ENCODE measurements around the gene DNALI1. TPM values are rescaled to one million over a fixed set of nuclear protein-coding genes. Genes with fewer than 3 reads are reported as not detected.

Gene DNALI1
- total and polyA plus RNA-seq, 2 experiments from 2014 or later = 5.4 to 25.6 TPM

- Mint-ChIP-seq H3K27ac (peak within 1 kb of the TSS; percentile 99), H3K36me3 (ENCODE audit: low read depth) (peaks cover 16% of the 10 kb centered on the region), H3K4me1 (peaks cover 18% of the 10 kb centered on the region), H3K4me3 (peak within 1 kb of the TSS; percentile 91), H3K9me3 (no peaks in the 10 kb centered on the region), H3K27me3 (ENCODE audit: insufficient read depth, low read depth, poor library complexity) (peaks cover 15% of the 10 kb centered on the region)
- H4K20me1 ChIP-seq (replicated peaks; ENCODE audit: insufficient read depth) = peaks cover 6% of the 10 kb centered on the region
- H3K4me1 ChIP-seq (ENCODE audit: insufficient read depth) = peaks cover 19% of the 10 kb centered on the region
- peak within 1 kb of the TSS; percentile 80; the same call in 1 of the 2 replicates for H2AFZ ChIP-seq
- peak; percentile 88 for DNase-seq (ENCODE audit: low spot score)
- peak within 1 kb of the TSS; percentile 86 for H3K4me3 ChIP-seq
- TF ChIP-seq CTCF (conservative IDR thresholded peaks at IDR 0.05; ENCODE audit: low read depth in 2 of 2) (peak; percentile 51 to 62), POLR2AphosphoS5 (IDR thresholded peaks at IDR 0.05; ENCODE audit: low read depth) (peak; percentile 67), NANOG (IDR thresholded peaks at IDR 0.05; ENCODE audit: borderline replicate concordance) (no peak)
- no peaks in the 10 kb centered on the region; the same call in 1 of the 2 replicates for H3K36me3 ChIP-seq (ENCODE audit: insufficient read depth)
- peak; percentile 93 for ATAC-seq
- H3K27ac ChIP-seq (ENCODE audit: low read depth) = peak within 1 kb of the TSS; percentile 98
- no peaks in the 10 kb centered on the region for H3K9me2 ChIP-seq (ENCODE audit: insufficient read depth)
- no peaks in the 10 kb centered on the region for H3K27me3 ChIP-seq (ENCODE audit: insufficient read depth)
- H3K4me2 ChIP-seq = peak within 1 kb of the TSS; percentile 89
- H3F3A ChIP-seq (replicated peaks; ENCODE audit: low read depth) = peaks cover 14% of the 10 kb centered on the region; the same call in 1 of the 2 replicates
- H3K79me2 ChIP-seq (replicated peaks; ENCODE audit: insufficient read depth) = peaks cover 33% of the 10 kb centered on the region
Measured at GRCh38 chr1:37514350-37515184, 42.2 kb upstream of the DNALI1 start, which contains the start of gene MEAF6. TSS of gene MEAF6 (minus strand) at chr1:37514766. CDS start at chr1:37514746, 20 bp downstream.

- peaks cover 18% of the 10 kb centered on the region for H3K4me1 Mint-ChIP-seq
- TF ChIP-seq EZH2phosphoT487 (IDR thresholded peaks at IDR 0.05; ENCODE audit: unreplicated experiment) (no peak), ZNF114 (CRISPR knock-in tag; IDR thresholded peaks at IDR 0.05) (no peak), ZNF462 (CRISPR knock-in tag; IDR thresholded peaks at IDR 0.05) (no peak), JUNB (IDR thresholded peaks at IDR 0.05; ENCODE audit: unreplicated experiment) (no peak)
Measured at GRCh38 chr1:37515185-37516034, 41.3 kb upstream of the DNALI1 start.

More at GRCh38 chr1:37515185-37516034, 41.3 kb upstream of the DNALI1 start:
- H3K36me3 ChIP-seq (ENCODE audit: insufficient read depth) = no peaks in the 10 kb centered on the region; the same call in 1 of the 2 replicates
- H2AFZ ChIP-seq = peak overlapping the region; percentile 80; the same call in 1 of the 2 replicates
- H3K27ac Mint-ChIP-seq = peak overlapping the region; percentile 99
- peak overlapping the region; percentile 89 for H3K4me2 ChIP-seq
- DNase-seq (ENCODE audit: low spot score) (no peak), ATAC-seq (no peak)
- H3F3A ChIP-seq (replicated peaks; ENCODE audit: low read depth) = peaks cover 14% of the 10 kb centered on the region; the same call in 1 of the 2 replicates
- peaks cover 16% of the 10 kb centered on the region for H3K36me3 Mint-ChIP-seq (ENCODE audit: low read depth)
- H3K4me3 Mint-ChIP-seq = peak overlapping the region; percentile 91
- peak overlapping the region; percentile 86 for H3K4me3 ChIP-seq
- H3K4me1 ChIP-seq (ENCODE audit: insufficient read depth) = peaks cover 19% of the 10 kb centered on the region
- peak overlapping the region; percentile 98 for H3K27ac ChIP-seq (ENCODE audit: low read depth)
- H3K9me2 ChIP-seq (ENCODE audit: insufficient read depth) = no peaks in the 10 kb centered on the region
- peaks cover 6% of the 10 kb centered on the region for H4K20me1 ChIP-seq (replicated peaks; ENCODE audit: insufficient read depth)
- H3K79me2 ChIP-seq (replicated peaks; ENCODE audit: insufficient read depth) = peaks cover 33% of the 10 kb centered on the region
- peaks cover 20% of the 10 kb centered on the region for H3K27me3 Mint-ChIP-seq (ENCODE audit: insufficient read depth, low read depth, poor library complexity)
- H3K9me3 Mint-ChIP-seq = no peaks in the 10 kb centered on the region
- no peaks in the 10 kb centered on the region for H3K27me3 ChIP-seq (ENCODE audit: insufficient read depth)

All from GM23338 (cell line).